HepG2 (cell line): ENCODE measurements around the gene BCAR3. TPM values are rescaled to one million over a fixed set of nuclear protein-coding genes. Genes with fewer than 3 reads are reported as not detected.

Experiments
- ATAC-seq: fragments of 200-7000 bp; cut with Tn5 transposase; 3 replicates; pipeline ENCODE4 v1.9.1; 2020; ENCODE audit warnings: mild to moderate bottlenecking, moderate library complexity
- BruUV-seq: library from RNA; stranded (reverse); fragments of 400-500 nt; replicated peaks from 2 replicates; lab custom pipeline; 2021; lab: Mats Ljungman, UMichigan
- CTCF ChIA-PET: fragments of 300-600 bp; formaldehyde crosslinking; extraction: SDS; loops from one replicate; lab custom pipeline; 2021; ENCODE audit warnings: low total read pairs, inconsistent platforms, low intra/inter-chr PET ratio; lab: Yijun Ruan, JAX
- POLR2A ChIA-PET: fragments of 350-600 bp; sonication (Branson Sonifier 250); formaldehyde crosslinking; loops from one replicate; lab custom pipeline; 2020; ENCODE audit warnings: antibody characterized with exemption, inconsistent platforms; lab: Yijun Ruan, JAX
- DNase-seq: peaks from one replicate; pipeline ENCODE4 v3.0.0-alpha.2; 2015; ENCODE audit warnings: low spot score
- FAIRE-seq: peaks from 3 replicates; lab custom pipeline; 2011; peaks lifted over from hg19 to GRCh38; lab: Jason Lieb, UNC
- H2AFZ ChIP-seq: one replicate; pipeline ENCODE4 v1.6.1; 2011; ENCODE audit warnings: low read length, inconsistent platforms
- H3K27ac ChIP-seq: fragments of 300-600 bp; 3 replicates; pipeline ENCODE4 v1.8.0; 2011; ENCODE audit warnings: mixed run types, mild to moderate bottlenecking, mixed read lengths, low read length, inconsistent platforms; ENCODE audit not compliant: insufficient read depth; ENCODE audit errors: extremely low read length
- H3K27me3 ChIP-seq, 2 experiments: fragments of 200-600 bp in 1 of 2; 2 replicates in 1 of 2; 3 replicates in 1 of 2; pipeline versions ENCODE4 v1.6.0 to v1.8.0; 2011; ENCODE audit warnings: low read length in 2 of 2, mild to moderate bottlenecking in 2 of 2, moderate library complexity in 2 of 2, inconsistent platforms in 1 of 2; ENCODE audit not compliant: insufficient read depth in 2 of 2, control insufficient read depth in 1 of 2
- H3K36me3 ChIP-seq, 2 experiments: fragments of 200-600 bp in 1 of 2; replicated peaks in 1 of 2; 2 replicates in 1 of 2; 3 replicates in 1 of 2; pipeline versions ENCODE4 v1.5.1 to v1.8.0; 2011; ENCODE audit warnings: low read length in 2 of 2, inconsistent platforms in 1 of 2; ENCODE audit not compliant: insufficient read depth in 2 of 2, control insufficient read depth in 1 of 2
- H3K4me1 ChIP-seq: 2 replicates; pipeline ENCODE4 v1.5.1; 2012; ENCODE audit warnings: low read length, inconsistent platforms; ENCODE audit not compliant: insufficient read depth
- H3K4me2 ChIP-seq: 2 replicates; pipeline ENCODE4 v1.6.0; 2011; ENCODE audit warnings: low read depth, low read length, inconsistent platforms
- H3K4me3 ChIP-seq, 3 experiments: fragments of 200-600 bp in 1 of 3; sonication (generic), shearing (Covaris generic) in 1 of 3; replicated peaks in 1 of 3; 2 replicates each; pipeline ENCODE4 v1.5.1; 2011 to 2016; ENCODE audit warnings: low read length in 3 of 3, inconsistent platforms in 2 of 3, low read depth in 2 of 3, mild to moderate bottlenecking in 2 of 3, control low read depth in 1 of 3, mixed read lengths in 1 of 3; ENCODE audit not compliant: insufficient read depth in 1 of 3
- H3K79me2 ChIP-seq: one replicate; pipeline ENCODE4 v1.6.1; 2011; ENCODE audit warnings: low read length, inconsistent platforms; ENCODE audit not compliant: insufficient read depth
- H3K9ac ChIP-seq: 2 replicates; pipeline ENCODE4 v1.6.0; 2011; ENCODE audit warnings: mild to moderate bottlenecking, low read depth, low read length, inconsistent platforms; ENCODE audit not compliant: insufficient read depth
- H3K9me3 ChIP-seq: 2 replicates; pipeline ENCODE4 v1.5.1; 2012; ENCODE audit warnings: mild to moderate bottlenecking, low read length
- H4K20me1 ChIP-seq: 2 replicates; pipeline ENCODE4 v1.6.0; 2011; ENCODE audit warnings: inconsistent platforms, mild to moderate bottlenecking, low read length, moderate library complexity; ENCODE audit not compliant: insufficient read depth
- AGO2 ChIP-seq: fragments of 200-400 bp; formaldehyde crosslinking; optimal IDR thresholded peaks from 2 replicates; pipeline ENCODE3; 2017; ENCODE audit warnings: mild to moderate bottlenecking, low read depth, low read length, moderate library complexity
- HNRNPH1 ChIP-seq: fragments of 200-400 bp; formaldehyde crosslinking; optimal IDR thresholded peaks from 2 replicates; pipeline ENCODE3; 2017; ENCODE audit warnings: mild to moderate bottlenecking, low read depth, low read length
- HOXA3 ChIP-seq: sonication (generic); formaldehyde crosslinking; IDR thresholded peaks from 2 replicates; pipeline ENCODE4 v1.5.0; 2020; ENCODE audit warnings: missing genetic modification reagents
- KAT8 ChIP-seq: IDR thresholded peaks from 2 replicates; pipeline ENCODE4 v1.6.1; 2016; ENCODE audit warnings: missing genetic modification reagents, missing compliant biosample characterization
- KDM2A ChIP-seq: sonication (generic); formaldehyde crosslinking; IDR thresholded peaks from 2 replicates; pipeline ENCODE4 v1.4.0; 2020; ENCODE audit warnings: low read depth, missing genetic modification reagents, borderline replicate concordance
- KDM5B ChIP-seq: sonication (generic); formaldehyde crosslinking; IDR thresholded peaks from 2 replicates; pipeline ENCODE4 v1.4.0; 2020; ENCODE audit warnings: missing genetic modification reagents, mild to moderate bottlenecking, borderline replicate concordance
- NR2F1 ChIP-seq, 2 experiments: fragments of 450-650 bp in 1 of 2; formaldehyde crosslinking in 1 of 2; IDR thresholded peaks; 2 replicates each; pipeline versions ENCODE4 v1.5.0 to v1.6.1; 2016 to 2020; ENCODE audit warnings: mild to moderate bottlenecking in 1 of 2, missing compliant biosample characterization in 1 of 2, missing genetic modification reagents in 1 of 2, moderate library complexity in 1 of 2
- SIN3A ChIP-seq: IDR thresholded peaks from 2 replicates; pipeline ENCODE4 v1.6.1; 2011; ENCODE audit warnings: low read depth, mild to moderate bottlenecking, control low read depth, low read length, borderline replicate concordance
- SOX6 ChIP-seq, 2 experiments: fragments of 450-650 bp in 1 of 2; sonication (generic) in 1 of 2; formaldehyde crosslinking in 1 of 2; IDR thresholded peaks; 2 replicates each; pipeline versions ENCODE4 v1.4.0 to v1.6.1; 2017 to 2020; ENCODE audit warnings: antibody characterized with exemption in 1 of 2, mild to moderate bottlenecking in 1 of 2, missing genetic modification reagents in 1 of 2
- ZNF24 ChIP-seq: fragments of 450-650 bp; IDR thresholded peaks from 2 replicates; pipeline ENCODE4 v1.6.1; 2017; ENCODE audit warnings: antibody characterized with exemption, mild to moderate bottlenecking
- ZNF329 ChIP-seq: sonication (generic); formaldehyde crosslinking; IDR thresholded peaks from 2 replicates; pipeline ENCODE4 v1.9.0; 2021; ENCODE audit warnings: low read depth, mild to moderate bottlenecking, missing genetic modification reagents
- ZNF432 ChIP-seq: sonication (generic); formaldehyde crosslinking; IDR thresholded peaks from 2 replicates; pipeline ENCODE4 v1.5.0; 2020; ENCODE audit warnings: missing genetic modification reagents, mild to moderate bottlenecking, borderline replicate concordance
- ZNF496 ChIP-seq: sonication (generic); formaldehyde crosslinking; IDR thresholded peaks from 2 replicates; pipeline ENCODE4 v1.8.1; 2023; ENCODE audit warnings: mild to moderate bottlenecking, moderate library complexity, missing genetic modification reagents; ENCODE audit not compliant: insufficient replicate concordance
- ZNF570 ChIP-seq: sonication (generic); formaldehyde crosslinking; IDR thresholded peaks from 2 replicates; pipeline ENCODE4 v1.4.0; 2020; ENCODE audit warnings: mild to moderate bottlenecking, missing genetic modification reagents, borderline replicate concordance
- ZNF670 ChIP-seq: sonication (generic); formaldehyde crosslinking; IDR thresholded peaks from 2 replicates; pipeline ENCODE4 v1.8.0; 2022; ENCODE audit warnings: mild to moderate bottlenecking, missing genetic modification reagents, borderline replicate concordance
- ZNF672 ChIP-seq: sonication (generic); formaldehyde crosslinking; IDR thresholded peaks from 2 replicates; pipeline ENCODE4 v1.8.1; 2022; ENCODE audit warnings: missing genetic modification reagents
- ZNF678 ChIP-seq: sonication (generic); formaldehyde crosslinking; IDR thresholded peaks from 2 replicates; pipeline ENCODE4 v1.4.0; 2020; ENCODE audit warnings: mild to moderate bottlenecking, missing genetic modification reagents
- ZNF768 ChIP-seq: sonication (generic); formaldehyde crosslinking; IDR thresholded peaks from 2 replicates; pipeline ENCODE4 v1.4.0; 2020; ENCODE audit warnings: missing genetic modification reagents
- WGBS: methylation state at CpG from one replicate; pipeline ENCODE4 v1.1.6; 2017; ENCODE audit warnings: low lambda C conversion rate; 5-methylcytosine and 5-hydroxymethylcytosine counted together
- in situ Hi-C: cut with HindIII; loops from 2 replicates; pipeline ENCODE4 v1.10.0; 2017; ENCODE audit warnings: low pct_unique_long_range_greater_than_20kb; ENCODE audit not compliant: extremely low pct_ligation_motif_present
- intact Hi-C: fragments of 100-400 bp; cut with micrococcal nuclease; formaldehyde crosslinking; loops from one replicate; pipeline ENCODE4 v1.10.0; 2022; ENCODE audit not compliant: unreplicated experiment
- polyA plus RNA-seq, 8 experiments: library from polyadenylated mRNA; depleted of rRNA in 3 of 8; stranded (reverse) in 7 of 8; unstranded in 1 of 8; fragments of >200 nt; fragmentation: Illumina TruSeq in 4 of 8; extraction: Trizol in 4 of 8; gene quantifications; 2 replicates each; pipeline versions ENCODE4 v1.2.1 to v1.2.3, GENCODE V29; 2011 to 2016; ENCODE audit warnings: low read depth in 4 of 8, missing spikeins in 1 of 8, mixed read lengths in 1 of 8; ENCODE audit not compliant: insufficient read depth in 1 of 8
- total RNA-seq, 5 experiments: library from RNA; depleted of rRNA; stranded (reverse); fragments of >200 nt; fragmentation: Illumina TruSeq; extraction: Trizol; gene quantifications; 2 replicates each; pipeline ENCODE4 v1.2.3, GENCODE V29; 2016; ENCODE audit warnings: low read depth in 1 of 5

Gene BCAR3
- total and polyA plus RNA-seq, 2 of the 13 experiments (the other 11 are each of a cell fraction or from before 2014, with no cell fraction given) = 3.6 to 4.8 TPM

DNA sequence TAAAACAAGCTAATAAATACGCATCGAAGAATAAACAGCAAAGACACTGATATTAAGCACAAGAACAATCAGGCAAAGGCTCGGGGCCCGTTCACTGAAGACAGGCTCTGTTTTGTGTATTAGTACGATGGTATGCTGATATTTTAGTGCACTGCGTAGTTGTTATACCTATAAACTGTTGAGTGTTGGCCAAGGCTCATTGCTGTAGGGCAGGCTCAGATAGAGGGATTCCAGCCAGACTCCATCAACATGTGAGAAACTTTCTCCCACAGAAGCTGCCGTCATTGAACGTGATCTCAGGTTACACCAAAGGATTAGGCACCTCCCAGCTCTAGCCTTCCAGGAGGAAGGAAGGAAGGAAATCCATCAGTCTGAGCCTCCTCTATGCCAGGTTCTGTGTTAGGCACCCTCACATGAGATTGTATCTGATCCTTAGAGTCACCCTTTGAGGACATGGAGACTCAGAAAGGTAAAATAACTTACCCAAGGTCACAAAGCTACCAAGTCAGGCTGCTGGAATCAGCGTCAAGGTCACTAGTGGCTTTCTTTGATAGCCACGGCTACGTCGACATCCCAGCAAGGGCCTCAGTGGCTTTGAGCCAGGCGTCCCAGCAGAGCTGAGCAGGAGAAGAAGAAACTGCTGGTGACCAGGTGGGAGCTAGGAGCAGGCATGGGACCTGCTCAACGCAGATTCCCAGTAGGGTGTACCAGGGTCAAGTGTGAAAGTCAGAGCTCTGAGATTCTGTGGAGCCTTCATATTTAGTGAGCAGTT, 14.8 kb downstream of the BCAR3 start:
- no TSS peak for BruUV-seq
- POLR2A ChIA-PET = interaction anchor here (1.5 kb wide), 1 partner anchor 14 kb away, joined by 4 read pairs; the partner anchor contains the start of gene BCAR3
- Histone ChIP-seq H2AFZ (no peak overlapping the region), H3K4me2 (no peak overlapping the region), H3K27me3 (no peaks in the 10 kb centered on the region), H3K27ac (no peak overlapping the region), H3K9ac (no peak overlapping the region), H3K4me3 (no peak overlapping the region), H3K4me1 (peaks cover 69% of the 10 kb centered on the region), H4K20me1 (no peaks in the 10 kb centered on the region), H3K79me2 (no peaks in the 10 kb centered on the region), H3K9me3 (no peaks in the 10 kb centered on the region), H3K36me3 (peaks cover 1 to 5% of the 10 kb centered on the region in 2 experiments; a peak in 1 of 5 replicates)
- DNase-seq (no peak), ATAC-seq (no peak), FAIRE-seq (no peak)
- CTCF ChIA-PET = no interaction called here
- TF ChIP-seq HNRNPH1 (no peak), NR2F1 (CRISPR knock-in tag; IDR thresholded peaks at IDR 0.05) (no peak), ZNF672 (CRISPR knock-in tag) (no peak), ZNF768 (CRISPR knock-in tag) (no peak), ZNF24 (no peak), AGO2 (no peak), SOX6 (IDR thresholded peaks at IDR 0.05) (no peak), SOX6 (CRISPR knock-in tag; IDR thresholded peaks at IDR 0.05) (no peak), ZNF570 (no peak)
- WGBS = 91% methylated on average over 14 of the region's 14 CpGs
- in situ Hi-C loops (no loop called here), intact Hi-C loops (no loop called here)

- CTCF ChIA-PET = no interaction called here
- Histone ChIP-seq H3K4me3 (no peak overlapping the region), H3K27me3 (no peaks in the 10 kb centered on the region), H3K27ac (no peak overlapping the region), H3K4me1 (peaks cover 76% of the 10 kb centered on the region), H4K20me1 (no peaks in the 10 kb centered on the region), H3K36me3 (peaks cover 0 to 1% of the 10 kb centered on the region in 2 experiments; a peak in 1 of 5 replicates), H2AFZ (no peak overlapping the region), H3K9ac (no peak overlapping the region; the same call in 1 of the 2 replicates), H3K4me2 (no peak overlapping the region; the same call in 1 of the 2 replicates), H3K9me3 (no peaks in the 10 kb centered on the region), H3K79me2 (no peaks in the 10 kb centered on the region)
- in situ Hi-C loops (no loop called here), intact Hi-C loops (no loop called here)
- WGBS = 54% methylated on average over 3 of the region's 3 CpGs
- no TSS peak for BruUV-seq
- POLR2A ChIA-PET = no interaction called here
- ATAC-seq (no peak), DNase-seq (no peak), FAIRE-seq (no peak)
- TF ChIP-seq ZNF329 (no peak), ZNF678 (CRISPR knock-in tag) (no peak), HOXA3 (no peak), ZNF496 (CRISPR knock-in tag) (no peak), KDM2A (no peak), ZNF670 (no peak), SIN3A (no peak), KDM5B (CRISPR knock-in tag) (no peak), KAT8 (CRISPR knock-in tag) (no peak), ZNF432 (CRISPR knock-in tag) (no peak)
- TF ChIP-seq, all 625 proteins: peak for 0
These were observed 16.6 kb downstream of the BCAR3 start for GRCh38 chr1:93665015-93665414.
